ENCODE results near the gene DMD.

The DMD gene

GRCh38 chrX:31555506-31555905, 1655.8 kb downstream of the DMD start:
- no peak for DNase-seq

- no peak for DNase-seq
Measured at GRCh38 chrX:31551913-31552312, 1659.4 kb downstream of the DMD start.

- DNase-seq, result no peak
Measured at GRCh38 chrX:31550158-31550557, 1661.2 kb downstream of the DMD start.

- no peak for DNase-seq
Measured at GRCh38 chrX:31547816-31548215, 1663.5 kb downstream of the DMD start.

GRCh38 chrX:31547416-31547815, 1663.9 kb downstream of the DMD start:
- DNase-seq, result no peak

- DNase-seq, result no peak
Measured at GRCh38 chrX:31546126-31546525, 1665.2 kb downstream of the DMD start.

GRCh38 chrX:31545726-31546125, 1665.6 kb downstream of the DMD start:
- no peak for DNase-seq

- DNase-seq, result no peak
Measured at GRCh38 chrX:31545191-31545590, 1666.2 kb downstream of the DMD start.

GRCh38 chrX:31543634-31544033, 1667.7 kb downstream of the DMD start:
- DNase-seq, result no peak

- no peak for DNase-seq
Measured at GRCh38 chrX:31542566-31542965, 1668.8 kb downstream of the DMD start.

- no peak for DNase-seq
Measured at GRCh38 chrX:31540313-31540712, 1671.0 kb downstream of the DMD start.

GRCh38 chrX:31527455-31528126, 1683.8 kb downstream of the DMD start:
- DNase-seq, result no peak

GRCh38 chrX:31523884-31524536, 1687.3 kb downstream of the DMD start:
- DNase-seq, result no peak

- DNase-seq, result no peak
Measured at GRCh38 chrX:31522760-31523159, 1688.6 kb downstream of the DMD start.

- DNase-seq, result no peak
Measured at GRCh38 chrX:31521941-31522340, 1689.4 kb downstream of the DMD start.

- no peak for DNase-seq
Measured at GRCh38 chrX:31516527-31516926, 1694.8 kb downstream of the DMD start.

GRCh38 chrX:31508338-31508737, 1703.0 kb downstream of the DMD start:
- DNase-seq, result peak; percentile 16

GRCh38 chrX:31506928-31507327, 1704.4 kb downstream of the DMD start:
- no peak for DNase-seq

GRCh38 chrX:31506360-31506759, 1705.0 kb downstream of the DMD start:
- DNase-seq, result no peak

- DNase-seq, result no peak
Measured at GRCh38 chrX:31500921-31501320, 1710.4 kb downstream of the DMD start.

GRCh38 chrX:31499109-31499508, 1712.2 kb downstream of the DMD start:
- DNase-seq, result peak; percentile 78

- no peak for DNase-seq
Measured at GRCh38 chrX:31497086-31497485, 1714.3 kb downstream of the DMD start.

- no peak for DNase-seq
Measured at GRCh38 chrX:31487951-31488350, 1723.4 kb downstream of the DMD start.

- DNase-seq, result no peak
Measured at GRCh38 chrX:31483336-31483735, 1728.0 kb downstream of the DMD start.

- no peak for DNase-seq
Measured at GRCh38 chrX:31480696-31481095, 1730.7 kb downstream of the DMD start.

Data from kidney glomerular epithelial cell (primary cell).